Heart right ventricle (tissue), 16 donors: Measurements from ENCODE around the gene MARVELD3. TPM values are rescaled to one million over a fixed set of nuclear protein-coding genes. Genes with fewer than 3 reads are reported as not detected.

Source experiments
- ATAC-seq, 8 donors: fragments of 200-7000 bp; cut with Tn5 transposase; one replicate each; pipeline ENCODE4 v1.9.1; 2020; ENCODE audit warnings: mild to moderate bottlenecking in 8 of 8, moderate library complexity in 8 of 8, moderate number of reproducible peaks in 1 of 8
- DNase-seq, 2 donors: peaks; one replicate each; pipeline ENCODE4 v3.0.0-alpha.2; 2020
- H3K27ac ChIP-seq, 10 donors: fragments of 200-600 bp; sonication (generic) in 2 of 10; one replicate each; pipeline versions ENCODE4 v1.5.0 to v1.8.0; 2020 to 2022; ENCODE audit warnings: mild to moderate bottlenecking in 3 of 10
- H3K27me3 ChIP-seq, 7 donors: fragments of 200-600 bp; one replicate each; pipeline ENCODE4 v1.8.0; 2021 to 2022; ENCODE audit warnings: mild to moderate bottlenecking in 2 of 7
- H3K36me3 ChIP-seq, 9 donors: fragments of 200-600 bp; sonication (generic) in 1 of 9; one replicate each; pipeline versions ENCODE4 v1.5.0 to v1.8.0; 2020 to 2022; ENCODE audit warnings: mild to moderate bottlenecking in 2 of 9
- H3K4me1 ChIP-seq, 9 donors: fragments of 200-600 bp; sonication (generic) in 1 of 9; one replicate each; pipeline versions ENCODE4 v1.5.0 to v1.8.0; 2020 to 2022; ENCODE audit warnings: mild to moderate bottlenecking in 4 of 9
- H3K4me3 ChIP-seq, 10 donors: fragments of 200-600 bp; sonication (generic) in 2 of 10; one replicate each; pipeline versions ENCODE4 v1.5.0 to v1.8.0; 2020 to 2022; ENCODE audit warnings: mild to moderate bottlenecking in 7 of 10, moderate library complexity in 2 of 10
- H3K9me3 ChIP-seq, 11 donors: fragments of 200-600 bp in 10 of 11; sonication (generic) in 2 of 11; one replicate each; pipeline versions ENCODE4 v1.5.0 to v1.8.0; 2013 to 2022; ENCODE audit warnings: mild to moderate bottlenecking in 2 of 11, control low read depth in 1 of 11, moderate library complexity in 1 of 11
- WGBS, 2 donors: extraction: QIAGEN DNeasy Blood & Tissue Kit; methylation state at CpG; one replicate each; pipeline ENCODE4 v1.1.7; 2013; ENCODE audit warnings: inconsistent platforms in 1 of 2; 5-methylcytosine and 5-hydroxymethylcytosine counted together
- intact Hi-C, 10 donors: fragments of 100-400 bp; cut with DNase I; formaldehyde crosslinking; loops; one replicate each; pipeline versions ENCODE4 v1.11.1 to v1.14.2; 2022
- polyA plus RNA-seq, 2 donors: library from polyadenylated mRNA; stranded (reverse); fragments of 200-250 nt; gene quantifications; one replicate each; pipeline ENCODE4 v1.2.3, GENCODE V29; 2013
- total RNA-seq, 10 donors: library from RNA; stranded (reverse); fragmentation: NEBNext Ultra II Directional in 3 of 10; extraction: Animal tissue kit (Norgen Biotek cat#: 25700) in 3 of 10; gene quantifications; one replicate each; pipeline versions ENCODE4 v1.2.1 to v1.2.4, GENCODE V29; 2021 to 2023
- TF ChIP-seq, protein P1 (sequence below), 9 donors: fragments of 200-600 bp; sonication (generic) in 2 of 9; IDR thresholded peaks; one replicate each; pipeline versions ENCODE4 v1.5.0 to v1.8.0; 2021 to 2022; ENCODE audit warnings: antibody characterized with exemption in 9 of 9, mild to moderate bottlenecking in 5 of 9, moderate library complexity in 1 of 9
- donor health status: Arrhythmogenic right ventricular cardiomyopathy.
- donor health status: ischemic (EF 13 %, LVEDD 7.1; RV severe dilation, severe dysfunction).
- donor health status: healthy with polysubstance abuse.
- donor health status: DM: no; HTN: yes; CAD: no.
- donor health status: DM: no; HTN: no; CAD: no.
- donor health status: ischemic (EF 25% LVEDD 6.9; RV normal size, moderate dysfunction).
- donor health status: ischemic (EF 25% LVEDD 5.7; RV mildly dilated, moderate dysfunction).
- donor health status: healthy.
- donor health status: DM: yes; HTN: yes; CAD: no.
- donor health status: Ischemic cardiomyopathy.
- donor health status: ischemic (EF 35%, LVEDD 5.7; RV mildly dilated, moderate dysfunction).
- donor health status: nonischemic (EF 11% LVEDD 7.7; RV severe dilation, severe dysfunction).
- donor health status: DM: yes; HTN: yes; CAD: no.
- donor health status: PGD.
- donor health status: ischemic (EF 29% LVEDD 5.4; RV normal size, mild dysfunction).
- donor health status: nonischemic (EF 23%, LVEDD 6.1; RV moderate dilation, normal function).

MARVELD3 gene
- total and polyA plus RNA-seq, 12 donors, result 0.01 TPM; not detected in 11

DNA sequence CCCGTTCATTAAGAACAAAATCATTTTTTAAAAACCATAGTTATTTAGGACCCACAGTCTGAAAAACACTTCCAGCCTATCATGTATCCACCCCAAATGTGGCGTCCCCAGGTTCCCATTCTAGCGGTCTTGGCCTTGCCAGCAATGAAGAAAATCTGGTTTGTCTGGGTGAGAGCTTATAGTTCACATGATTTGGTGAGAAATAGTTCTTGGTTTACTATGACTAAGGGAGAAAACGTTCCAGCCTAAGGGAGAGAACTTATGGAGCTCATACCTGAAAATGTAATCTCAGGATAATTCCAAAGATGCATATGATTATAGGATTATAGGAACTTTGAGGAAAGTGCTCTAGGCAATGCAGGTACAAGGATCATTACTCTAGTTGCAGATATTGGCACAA, 4.8 kb downstream of the MARVELD3 start:
- no peak for DNase-seq
- peaks cover 3 to 14% (median 11%) of the 10 kb centered on the region in 9 donors for H3K4me1 ChIP-seq

DNA sequence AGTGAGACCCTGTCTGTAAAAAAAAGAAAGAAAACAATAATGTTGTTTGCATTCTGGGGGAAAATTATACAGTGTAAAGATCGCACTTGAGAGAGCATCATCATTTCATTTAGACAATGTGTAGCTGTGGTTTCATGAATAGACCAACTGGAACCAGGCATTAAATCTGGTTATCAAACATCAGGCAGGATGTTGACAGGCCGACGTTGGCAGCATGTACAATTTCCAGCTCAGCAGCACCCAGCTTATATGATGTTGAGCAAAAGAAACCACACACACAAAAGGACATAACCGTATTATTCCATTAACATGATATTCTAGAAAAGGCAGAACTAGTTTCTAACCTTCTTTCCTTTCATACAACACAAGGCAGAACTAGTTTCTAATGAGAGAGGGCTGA, 5.8 kb downstream of the MARVELD3 start:
- Histone ChIP-seq H3K27me3 (peaks cover 5 to 32% (median 18%) of the 10 kb centered on the region in 7 donors), H3K36me3 (no peaks in the 10 kb centered on the region), H3K9me3 (no peaks in the 10 kb centered on the region), H3K4me3 (no peak overlapping the region), H3K4me1 (peaks cover 0 to 5% (median 2%) of the 10 kb centered on the region in 9 donors), H3K27ac (no peak overlapping the region)
- ATAC-seq, result no peak
- intact Hi-C loops, result no loop called here
- TF ChIP-seq, protein P1, sequence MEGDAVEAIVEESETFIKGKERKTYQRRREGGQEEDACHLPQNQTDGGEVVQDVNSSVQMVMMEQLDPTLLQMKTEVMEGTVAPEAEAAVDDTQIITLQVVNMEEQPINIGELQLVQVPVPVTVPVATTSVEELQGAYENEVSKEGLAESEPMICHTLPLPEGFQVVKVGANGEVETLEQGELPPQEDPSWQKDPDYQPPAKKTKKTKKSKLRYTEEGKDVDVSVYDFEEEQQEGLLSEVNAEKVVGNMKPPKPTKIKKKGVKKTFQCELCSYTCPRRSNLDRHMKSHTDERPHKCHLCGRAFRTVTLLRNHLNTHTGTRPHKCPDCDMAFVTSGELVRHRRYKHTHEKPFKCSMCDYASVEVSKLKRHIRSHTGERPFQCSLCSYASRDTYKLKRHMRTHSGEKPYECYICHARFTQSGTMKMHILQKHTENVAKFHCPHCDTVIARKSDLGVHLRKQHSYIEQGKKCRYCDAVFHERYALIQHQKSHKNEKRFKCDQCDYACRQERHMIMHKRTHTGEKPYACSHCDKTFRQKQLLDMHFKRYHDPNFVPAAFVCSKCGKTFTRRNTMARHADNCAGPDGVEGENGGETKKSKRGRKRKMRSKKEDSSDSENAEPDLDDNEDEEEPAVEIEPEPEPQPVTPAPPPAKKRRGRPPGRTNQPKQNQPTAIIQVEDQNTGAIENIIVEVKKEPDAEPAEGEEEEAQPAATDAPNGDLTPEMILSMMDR (IDR thresholded peaks at IDR 0.05), result no peak
- 38 to 47% methylated on average over 4 of the region's 4 CpGs for WGBS, 2 donors
- no peak for DNase-seq

More for the DNA sequence above, 4.8 kb downstream of the MARVELD3 start:
- H3K9me3 ChIP-seq, result no peaks in the 10 kb centered on the region
- no peak for ATAC-seq
- peaks cover 12 to 42% (median 27%) of the 10 kb centered on the region in 7 donors for H3K27me3 ChIP-seq
- H3K36me3 ChIP-seq, result no peaks in the 10 kb centered on the region
- no peak overlapping the region for H3K4me3 ChIP-seq
- intact Hi-C loops, result no loop called here
- H3K27ac ChIP-seq, result no peak overlapping the region
- TF ChIP-seq, protein P1 (IDR thresholded peaks at IDR 0.05), result no peak
- 91 to 97% methylated on average over 4 of the region's 4 CpGs for WGBS, 2 donors

DNA sequence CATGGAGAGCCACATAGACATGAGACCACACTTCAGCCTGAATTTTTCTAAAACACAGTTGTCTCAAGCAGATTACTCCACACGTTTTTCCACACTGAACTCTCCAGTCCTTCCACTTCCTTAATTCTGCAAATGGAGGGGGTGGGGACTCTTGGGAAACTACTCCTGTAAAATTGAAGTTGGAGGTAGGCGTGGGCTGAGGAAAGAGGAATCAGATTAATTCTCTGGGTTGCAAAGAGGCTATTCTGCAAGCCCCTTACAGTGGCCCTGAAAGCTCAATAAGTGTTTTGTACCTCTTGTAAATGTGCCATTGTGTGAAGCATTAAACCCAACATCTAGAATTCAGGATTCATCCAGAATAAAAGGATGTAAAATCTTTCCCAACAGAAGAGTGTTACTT, 9.6 kb downstream of the MARVELD3 start:
- intact Hi-C loops, result no loop called here
- Histone ChIP-seq H3K36me3 (peaks cover 0 to 11% (median 0%) of the 10 kb centered on the region in 9 donors), H3K27me3 (no peaks in the 10 kb centered on the region), H3K9me3 (no peaks in the 10 kb centered on the region), H3K27ac (no peak overlapping the region), H3K4me1 (no peaks in the 10 kb centered on the region), H3K4me3 (no peak overlapping the region)
- TF ChIP-seq, protein P1 (IDR thresholded peaks at IDR 0.05), result no peak
- DNase-seq (no peak), ATAC-seq (no peak)
- 58 to 68% methylated on average over 2 of the region's 2 CpGs for WGBS, 2 donors

DNA sequence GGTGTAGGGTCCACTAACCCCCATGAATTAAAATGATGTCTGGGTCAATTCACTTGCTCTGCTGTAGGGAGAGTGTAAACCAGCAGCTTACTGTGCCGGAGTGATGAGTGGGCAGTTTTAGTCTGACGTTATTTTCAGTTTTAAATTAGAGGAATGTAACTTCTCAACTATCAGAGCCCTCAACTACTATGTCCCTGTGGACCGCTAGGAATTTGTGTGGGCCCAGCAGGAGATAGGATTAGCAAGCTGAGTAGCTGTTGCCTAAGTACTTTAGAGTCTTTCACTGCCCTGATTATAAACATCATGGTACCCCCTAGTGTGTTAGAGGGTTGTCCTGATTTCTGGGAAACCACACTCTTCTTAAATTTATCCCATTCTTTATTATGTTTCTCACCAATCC, 11.4 kb downstream of the MARVELD3 start:
- Histone ChIP-seq H3K9me3 (no peaks in the 10 kb centered on the region), H3K27ac (peak overlapping the region in 1 of 10 donors; percentile 7), H3K36me3 (peaks cover 0 to 14% (median 0%) of the 10 kb centered on the region in 9 donors), H3K4me1 (no peaks in the 10 kb centered on the region), H3K27me3 (no peaks in the 10 kb centered on the region), H3K4me3 (no peak overlapping the region)
- no peak for DNase-seq
- TF ChIP-seq, protein P1 (IDR thresholded peaks at IDR 0.05), result no peak
- ATAC-seq, result peak in 7 of 8 donors; percentile 33 to 87 (median 64)
- intact Hi-C loops, result no loop called here
- 44 to 48% methylated on average over 3 of the region's 3 CpGs for WGBS, 2 donors
